Activated B cell treated with CpG ODN at 0.5 μM for 24 hours (primary cell): ENCODE data around the gene FHAD1. TPM values are rescaled to one million over a fixed set of nuclear protein-coding genes. Genes with fewer than 3 reads are reported as not detected.

ENCODE experiments used
- ATAC-seq: fragments of 200-7000 bp; cut with Tn5 transposase; one replicate; pipeline ENCODE4 v1.10.0; 2021; ENCODE audit warnings: low read depth, mild to moderate bottlenecking, moderate library complexity
- CTCF ChIA-PET: fragments of 350-600 bp; sonication (Branson Sonifier 250); formaldehyde crosslinking; loops from one replicate; lab custom pipeline; 2021; ENCODE audit warnings: antibody characterized with exemption; lab: Charles Lee
- POLR2A ChIA-PET: fragments of 350-600 bp; sonication (Branson Sonifier 250); formaldehyde crosslinking; loops from one replicate; lab custom pipeline; 2021; ENCODE audit warnings: antibody characterized with exemption; lab: Charles Lee
- DNase-seq: peaks from one replicate; pipeline ENCODE4 v3.0.0; 2022
- H3K27ac Mint-ChIP-seq: one replicate; pipeline ENCODE4 v1.8.0; 2020; ENCODE audit warnings: mixed read lengths
- H3K27me3 Mint-ChIP-seq: one replicate; pipeline ENCODE4 v1.8.0; 2021; ENCODE audit warnings: mixed read lengths
- H3K36me3 Mint-ChIP-seq: one replicate; pipeline ENCODE4 v1.8.0; 2021; ENCODE audit warnings: low read depth, mixed read lengths
- H3K4me1 Mint-ChIP-seq: one replicate; pipeline ENCODE4 v1.8.0; 2021; ENCODE audit warnings: mixed read lengths
- H3K4me3 Mint-ChIP-seq: one replicate; pipeline ENCODE4 v1.8.0; 2020; ENCODE audit warnings: mild to moderate bottlenecking, mixed read lengths
- H3K9me3 Mint-ChIP-seq: one replicate; pipeline ENCODE4 v1.8.0; 2020; ENCODE audit warnings: mixed read lengths
- CTCF ChIP-seq: fragments of 200-600 bp; IDR thresholded peaks from one replicate; pipeline ENCODE4 v1.8.0; 2022; ENCODE audit warnings: antibody characterized with exemption, mild to moderate bottlenecking
- intact Hi-C: fragments of 100-400 bp; cut with micrococcal nuclease; formaldehyde crosslinking; loops from one replicate; pipeline ENCODE4 v1.15.1; 2024
- total RNA-seq: library from RNA; stranded (reverse); gene quantifications from 2 replicates; pipeline ENCODE4 v1.2.3, GENCODE V29; 2022

FHAD1 gene
- total RNA-seq, 1 donor from 2014 or later, result not detected

DNA sequence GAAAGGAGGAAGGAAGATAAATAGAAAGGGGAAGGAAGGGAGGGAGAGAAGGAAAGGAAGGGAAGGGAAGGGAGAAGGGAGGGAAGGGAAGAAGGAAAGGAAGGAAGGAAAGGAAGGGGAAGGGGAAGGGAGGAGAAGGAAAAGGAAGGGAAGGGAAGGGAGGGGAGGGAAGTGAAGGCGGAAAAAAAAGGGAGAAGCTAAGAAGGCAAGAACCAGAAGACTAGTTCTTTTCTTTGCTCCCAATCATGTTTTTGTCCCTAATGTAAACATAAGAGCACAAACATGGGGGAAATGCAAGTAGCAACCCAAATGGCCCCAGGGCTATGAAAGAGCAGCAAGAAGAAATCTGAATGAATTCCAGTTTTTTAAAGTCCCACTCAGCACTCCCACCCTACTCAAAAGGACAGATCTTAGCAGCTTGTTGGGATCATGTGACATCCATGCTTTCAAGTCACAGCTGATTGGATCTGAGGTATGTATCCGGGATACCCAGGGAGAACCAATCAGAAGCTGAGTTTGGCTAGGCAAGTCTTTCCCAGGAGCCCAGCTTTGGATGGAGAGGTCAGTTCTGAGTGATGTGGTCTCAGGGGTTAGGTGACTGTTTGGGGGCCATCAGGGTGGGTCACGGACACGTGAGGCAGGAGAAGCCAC lies 24.2 kb upstream of the FHAD1 start:
- intact Hi-C loops, result no loop called here
- ChIA-PET CTCF (no interaction called here), POLR2A (no interaction called here)
- TF ChIP-seq CTCF, result no peak
- ATAC-seq (no peak), DNase-seq (no peak)
- H3K9me3 Mint-ChIP-seq, result no peaks in the 10 kb centered on the region
- H3K27me3 Mint-ChIP-seq, result peaks cover 10% of the 10 kb centered on the region
- H3K4me1 Mint-ChIP-seq, result peaks cover 5% of the 10 kb centered on the region
- no peaks in the 10 kb centered on the region for H3K36me3 Mint-ChIP-seq
- no peak overlapping the region for H3K27ac Mint-ChIP-seq
- no peak overlapping the region for H3K4me3 Mint-ChIP-seq

DNA sequence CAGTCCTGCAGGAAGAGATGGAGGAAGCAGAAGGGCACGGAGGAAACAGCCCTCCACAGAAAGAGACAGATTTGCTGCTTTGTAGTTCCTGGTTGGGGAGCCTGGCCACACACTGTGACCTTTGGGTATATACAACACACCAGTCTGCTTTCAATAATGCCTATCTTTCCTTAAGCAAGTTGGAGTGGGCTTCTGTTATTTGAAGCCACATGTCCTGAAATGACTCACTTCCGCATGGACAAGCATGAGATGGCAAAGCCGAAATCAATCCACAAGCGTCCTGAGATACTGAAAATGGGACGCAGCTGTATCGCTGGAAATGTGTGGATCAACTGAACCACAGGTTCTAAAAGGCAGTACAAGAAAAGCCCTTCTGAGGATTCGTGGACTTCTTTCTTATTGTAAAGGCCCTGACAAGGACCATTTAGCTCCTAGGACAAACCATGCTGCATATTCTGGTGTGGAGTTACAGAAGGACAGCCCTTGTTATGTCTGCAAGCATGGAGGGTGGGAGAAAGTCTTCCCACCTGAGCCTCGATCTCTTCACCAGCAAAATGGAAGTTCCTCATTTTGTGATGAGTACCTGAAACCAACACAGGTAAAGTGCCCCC lies 22.7 kb upstream of the FHAD1 start:
- Mint-ChIP-seq H3K4me1 (peaks cover 5% of the 10 kb centered on the region), H3K27me3 (peaks cover 9% of the 10 kb centered on the region), H3K27ac (no peak overlapping the region), H3K9me3 (no peaks in the 10 kb centered on the region), H3K4me3 (no peak overlapping the region), H3K36me3 (no peaks in the 10 kb centered on the region)
- CTCF ChIA-PET, result no interaction called here
- intact Hi-C loops, result no loop called here
- POLR2A ChIA-PET, result no interaction called here
- no peak for DNase-seq
- no peak for ATAC-seq
- no peak for TF ChIP-seq CTCF

DNA sequence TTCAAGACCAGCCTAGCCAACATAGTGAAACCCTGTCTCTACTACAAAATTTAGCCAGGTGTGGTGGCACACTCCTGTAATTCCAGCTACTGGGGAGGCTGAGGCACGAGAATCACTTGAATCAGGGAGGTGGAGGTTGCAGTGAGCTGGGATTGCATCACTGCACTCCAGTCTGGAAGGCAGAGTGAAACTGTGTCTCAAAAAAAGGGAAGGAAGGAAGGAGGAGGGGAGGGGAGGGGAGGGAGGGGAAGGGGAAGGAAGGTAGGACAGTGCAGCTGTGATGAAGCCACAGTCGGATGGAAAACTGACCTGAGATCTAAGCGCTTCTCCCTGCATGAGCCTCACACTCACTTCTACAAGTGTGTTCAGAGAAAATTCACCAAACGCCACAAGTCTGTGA lies 22.0 kb upstream of the FHAD1 start:
- Mint-ChIP-seq H3K27me3 (peaks cover 7% of the 10 kb centered on the region), H3K9me3 (no peaks in the 10 kb centered on the region), H3K27ac (no peak overlapping the region), H3K4me1 (peaks cover 5% of the 10 kb centered on the region), H3K4me3 (no peak overlapping the region), H3K36me3 (no peaks in the 10 kb centered on the region)
- TF ChIP-seq CTCF, result no peak
- no peak for ATAC-seq
- POLR2A ChIA-PET, result no interaction called here
- CTCF ChIA-PET, result no interaction called here
- intact Hi-C loops, result no loop called here
- DNase-seq, result no peak

DNA sequence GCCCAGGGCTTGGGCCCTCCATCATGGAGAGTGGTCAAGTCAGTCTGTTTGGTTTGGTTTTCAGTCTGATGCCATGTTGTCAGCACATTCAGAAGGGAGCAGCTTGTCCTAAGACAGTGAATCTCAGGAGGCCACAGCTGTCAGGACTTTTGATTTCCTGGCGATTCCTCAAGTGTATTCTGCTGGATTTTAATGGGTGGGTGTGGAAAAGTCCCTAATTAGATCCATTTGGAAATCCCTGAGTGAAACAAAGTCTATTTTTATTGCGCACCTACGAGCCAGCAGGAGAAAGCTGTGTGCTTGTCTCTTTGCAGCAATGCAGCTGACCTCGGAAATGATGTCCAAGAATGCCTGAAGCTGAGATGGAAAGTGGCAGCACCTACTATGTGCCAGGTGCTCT lies 21.6 kb upstream of the FHAD1 start:
- Mint-ChIP-seq H3K4me1 (peaks cover 5% of the 10 kb centered on the region), H3K4me3 (no peak overlapping the region), H3K9me3 (no peaks in the 10 kb centered on the region), H3K36me3 (no peaks in the 10 kb centered on the region), H3K27ac (no peak overlapping the region), H3K27me3 (peaks cover 7% of the 10 kb centered on the region)
- intact Hi-C loops, result no loop called here
- DNase-seq, result no peak
- no peak for ATAC-seq
- ChIA-PET CTCF (no interaction called here), POLR2A (interaction anchor here (0.7 kb wide), 1 partner anchor 13 kb away, joined by 5 read pairs; no protein-coding TSS in a partner anchor)
- no peak for TF ChIP-seq CTCF

DNA sequence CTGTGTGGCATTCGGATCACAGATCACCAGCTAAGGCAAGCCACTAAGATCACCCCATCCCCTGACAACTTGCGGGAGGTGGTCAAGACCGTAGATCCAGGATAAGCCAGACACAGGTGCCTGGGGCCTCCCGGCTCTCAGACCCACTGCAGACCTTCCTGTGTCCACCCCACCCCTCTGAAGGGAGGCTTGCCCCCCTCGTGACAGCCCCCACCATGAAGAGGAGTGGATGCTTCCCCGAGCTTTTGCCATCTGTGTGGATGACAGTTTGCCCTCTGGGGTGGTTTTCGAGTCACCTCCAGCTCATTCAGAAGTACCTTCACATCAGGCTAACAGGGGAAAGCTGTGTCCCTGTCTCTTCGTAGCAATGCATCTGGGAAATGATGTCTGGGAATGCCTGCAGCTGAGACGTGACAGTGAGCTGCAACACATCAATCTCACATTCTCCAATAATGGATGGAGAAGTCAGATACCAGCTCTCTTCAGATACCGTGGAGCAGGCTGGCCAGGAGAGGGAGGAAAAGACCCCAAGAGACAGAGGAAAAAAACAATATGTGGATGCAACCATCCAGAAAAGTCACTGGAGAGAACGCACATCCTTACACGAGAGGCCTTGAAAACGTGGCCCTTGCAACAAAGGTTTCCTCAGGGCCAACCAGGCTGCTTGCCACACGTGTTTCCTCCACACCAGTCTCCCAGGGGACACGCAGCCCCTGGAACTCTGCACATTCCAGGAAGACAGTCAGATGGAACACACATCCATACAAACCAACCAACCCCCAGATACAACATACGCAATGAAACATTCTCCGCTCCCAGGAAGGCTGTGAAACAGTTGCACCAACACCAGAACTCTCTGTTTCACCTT lies 20.4 kb upstream of the FHAD1 start:
- no peak for ATAC-seq
- ChIA-PET POLR2A (interaction anchor here (0.7 kb wide), 1 partner anchor 15 kb away, joined by 5 read pairs; no protein-coding TSS in a partner anchor), CTCF (no interaction called here)
- intact Hi-C loops, result no loop called here
- Mint-ChIP-seq H3K27me3 (peaks cover 7% of the 10 kb centered on the region), H3K9me3 (no peaks in the 10 kb centered on the region), H3K36me3 (no peaks in the 10 kb centered on the region), H3K4me3 (no peak overlapping the region), H3K4me1 (peaks cover 8% of the 10 kb centered on the region), H3K27ac (no peak overlapping the region)
- TF ChIP-seq CTCF, result no peak
- DNase-seq, result no peak
